GM18526 (cell line): ENCODE measurements around the gene PSMD9.

Experiments used
- POLR2A ChIP-seq: IDR thresholded peaks from 3 replicates; pipeline ENCODE4 v1.6.1; 2011; ENCODE audit not compliant: insufficient read length; ENCODE audit errors: extremely low read depth

PSMD9 gene

DNA sequence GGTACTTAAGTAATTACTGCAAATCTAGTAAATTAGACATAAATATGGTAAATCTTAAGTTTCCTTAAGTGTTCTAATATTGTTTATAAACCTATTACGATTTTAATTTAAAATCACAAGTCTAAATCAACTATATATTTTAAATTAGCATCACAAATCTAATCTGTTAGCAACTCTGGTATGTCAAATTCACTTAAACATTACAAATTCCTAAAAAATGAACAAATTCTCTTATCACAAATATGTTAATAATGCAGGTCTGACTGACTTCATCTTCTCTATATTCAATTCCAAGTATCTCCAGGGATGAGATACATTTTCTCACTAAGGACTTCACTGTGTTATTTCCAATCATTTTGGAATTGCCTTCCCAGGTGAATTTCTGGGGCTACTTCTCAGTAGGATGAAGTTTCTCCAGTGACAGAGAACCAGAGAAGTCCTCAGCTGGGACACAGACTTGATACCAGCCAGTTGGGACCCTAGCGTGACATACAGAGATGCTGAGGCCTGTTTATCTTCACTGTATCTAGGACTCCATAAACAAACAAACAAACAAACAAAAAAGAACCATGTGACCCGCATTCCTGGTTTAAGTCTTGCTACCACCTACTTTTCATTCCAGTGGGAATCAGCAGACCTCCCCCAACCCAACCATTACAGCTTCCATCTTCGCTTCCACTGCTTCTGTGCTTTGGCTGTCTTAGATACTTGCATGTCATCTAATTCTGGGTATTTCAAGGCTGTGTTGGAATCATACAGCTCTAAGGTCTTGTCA lies 51.6 kb downstream of the PSMD9 start:
- no peak for TF ChIP-seq POLR2A

DNA sequence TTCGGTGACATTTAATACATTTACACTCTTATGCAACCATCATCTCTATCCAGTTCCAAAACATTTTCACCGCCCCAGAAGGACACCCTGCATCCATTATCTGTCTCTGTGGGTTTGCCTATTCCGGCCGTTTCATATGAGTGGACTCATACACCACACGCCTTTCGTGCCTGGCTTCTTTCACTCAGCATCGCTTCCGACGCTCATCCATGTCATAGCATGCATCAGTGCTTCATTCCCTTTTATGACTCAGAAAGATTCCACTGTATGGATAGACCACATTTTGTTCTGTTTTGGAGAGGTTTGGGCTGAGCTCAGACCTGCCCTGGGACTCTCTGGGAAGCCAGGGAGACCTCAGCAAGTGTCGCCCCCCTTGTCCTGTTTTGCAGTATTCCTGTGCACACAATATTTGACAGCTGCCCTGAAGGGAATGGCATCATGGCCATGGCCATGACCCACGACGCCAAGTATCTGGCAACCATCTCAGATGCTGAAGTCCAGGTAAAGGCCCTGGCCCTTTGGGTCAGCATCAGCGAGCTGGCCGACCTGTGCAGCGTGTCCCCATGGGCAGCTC lies 53.6 kb downstream of the PSMD9 start:
- TF ChIP-seq POLR2A: no peak

DNA sequence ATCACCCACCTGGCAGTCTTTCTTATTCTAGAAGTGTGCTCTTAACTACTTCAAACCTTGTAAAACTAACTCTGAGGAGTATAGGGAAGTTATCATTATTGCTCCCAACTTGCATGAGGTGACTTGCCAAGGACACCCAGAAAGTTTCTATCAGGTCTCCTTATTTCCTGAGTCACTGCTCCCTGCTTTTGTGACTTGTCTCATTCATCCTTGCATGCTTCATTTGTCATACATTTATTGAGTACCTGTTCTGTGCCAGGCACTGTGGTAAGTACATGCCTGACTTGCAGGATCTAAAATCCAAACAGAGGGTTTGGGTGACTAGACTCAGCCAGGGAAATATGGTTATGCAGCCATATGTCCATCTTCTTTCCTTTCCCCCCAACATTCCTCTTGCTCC lies 55.3 kb downstream of the PSMD9 start:
- no peak for TF ChIP-seq POLR2A

DNA sequence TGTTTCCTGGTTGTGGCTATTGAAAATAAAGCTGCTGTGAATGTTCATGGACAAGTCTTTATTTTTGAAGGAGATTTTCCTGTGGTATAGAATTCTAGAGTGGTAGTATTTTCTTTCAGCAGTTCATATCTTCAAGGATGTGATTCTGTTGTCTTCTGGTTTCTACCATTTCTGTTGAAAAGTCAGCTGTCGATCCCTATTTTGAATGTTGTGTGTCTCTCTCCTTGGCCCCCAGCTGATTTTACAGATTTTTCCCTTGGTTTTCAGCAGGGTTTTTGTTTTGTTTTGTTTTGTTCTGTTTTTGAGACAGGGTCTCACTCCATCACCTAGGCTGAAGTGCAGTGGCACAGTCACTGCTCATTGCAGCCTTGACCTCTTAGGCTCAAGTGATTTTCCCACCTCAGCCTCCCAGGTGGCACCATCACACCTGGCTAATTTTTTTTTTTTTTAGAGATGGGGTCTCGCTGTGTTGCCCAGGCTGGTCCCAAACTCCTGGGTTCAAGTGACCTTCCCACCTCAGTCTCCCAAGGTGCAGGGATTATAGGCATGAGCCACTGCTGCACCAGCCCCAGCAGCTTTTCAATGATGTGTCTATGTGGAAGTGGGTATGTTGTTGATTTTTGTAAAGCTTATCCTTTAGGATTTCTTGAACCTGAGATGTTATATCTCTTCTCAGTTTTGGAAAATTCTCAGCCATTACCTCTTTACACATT lies 57.9 kb downstream of the PSMD9 start:
- TF ChIP-seq POLR2A: no peak

DNA sequence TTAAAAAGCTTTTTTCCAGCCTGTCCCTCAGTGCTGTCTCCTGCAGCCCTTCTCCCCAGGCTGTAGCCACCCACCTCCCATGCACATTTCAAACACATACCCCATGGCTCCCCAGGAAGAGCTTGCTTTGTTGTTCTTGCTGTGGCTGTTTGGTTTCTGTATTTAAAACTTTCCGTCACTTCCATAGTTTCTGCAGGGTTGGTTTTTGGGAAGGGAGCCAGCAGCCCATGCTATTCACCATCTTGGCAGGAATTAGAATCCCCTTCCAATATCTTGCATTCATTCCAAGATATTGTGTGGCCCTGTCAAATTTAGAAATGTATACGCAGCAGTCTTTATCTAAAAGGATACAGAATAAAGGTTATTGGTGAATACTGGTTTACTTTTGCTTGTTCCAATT lies 59.4 kb downstream of the PSMD9 start:
- TF ChIP-seq POLR2A: no peak

DNA sequence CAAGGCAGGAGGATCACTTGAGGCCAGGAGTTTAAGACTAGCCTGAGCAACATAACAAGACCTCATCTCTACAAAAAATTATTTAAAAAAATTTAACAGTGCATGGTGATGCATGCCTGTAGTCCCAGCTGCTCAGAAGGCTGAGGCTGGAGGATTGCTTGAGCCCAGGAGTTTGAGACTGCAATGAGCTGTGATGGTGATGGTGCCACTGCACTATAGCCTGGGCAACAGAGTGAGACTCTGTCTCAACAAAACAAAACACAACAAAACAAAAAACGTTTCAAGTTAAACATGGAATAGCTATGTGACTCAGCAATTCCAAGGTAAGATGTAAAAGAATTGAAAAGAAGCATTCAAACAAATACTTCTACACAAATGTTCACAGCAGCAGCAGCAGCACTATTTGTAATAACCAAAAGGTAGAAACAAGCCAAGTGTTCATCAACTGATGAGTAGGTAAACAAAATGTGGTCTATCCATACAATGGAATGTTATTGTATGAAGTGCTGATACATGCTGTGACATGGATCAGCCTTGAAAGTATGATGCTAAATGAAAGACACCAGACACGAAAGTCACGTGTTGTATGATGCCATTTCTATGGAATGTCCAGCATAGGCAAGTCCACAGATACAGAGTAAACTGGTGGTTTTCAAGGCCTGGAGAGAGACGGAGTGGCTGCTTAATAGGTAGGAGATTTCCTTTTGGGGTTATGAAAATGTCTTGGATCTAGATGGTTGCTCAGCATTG lies 61.2 kb downstream of the PSMD9 start:
- no peak for TF ChIP-seq POLR2A

DNA sequence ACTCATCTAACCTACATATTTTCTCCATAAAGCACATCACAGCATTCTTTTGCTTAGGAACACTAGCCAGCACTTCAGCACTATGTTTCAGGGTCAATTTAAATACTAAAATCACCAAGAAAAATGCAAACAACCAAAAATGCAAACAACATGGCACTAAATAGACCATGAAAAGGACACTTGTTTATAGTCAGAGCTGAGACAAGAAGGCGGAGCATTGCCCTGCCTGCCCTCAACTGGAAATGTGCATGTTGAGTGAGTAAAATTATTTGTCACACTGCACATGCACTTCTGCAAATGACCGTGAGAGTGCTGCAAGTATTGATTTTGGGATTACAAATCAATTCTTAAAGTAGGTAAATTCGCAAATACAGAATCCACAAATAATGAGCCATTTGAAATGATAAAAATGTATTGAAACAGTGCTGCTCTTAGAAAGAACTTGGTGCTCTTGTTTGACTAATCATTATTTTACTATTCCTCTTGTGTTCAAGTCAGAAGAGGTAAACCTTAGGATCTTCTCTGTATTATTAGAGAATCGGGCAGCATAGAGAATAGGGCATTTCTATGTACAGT lies 64.6 kb downstream of the PSMD9 start:
- no peak for TF ChIP-seq POLR2A

DNA sequence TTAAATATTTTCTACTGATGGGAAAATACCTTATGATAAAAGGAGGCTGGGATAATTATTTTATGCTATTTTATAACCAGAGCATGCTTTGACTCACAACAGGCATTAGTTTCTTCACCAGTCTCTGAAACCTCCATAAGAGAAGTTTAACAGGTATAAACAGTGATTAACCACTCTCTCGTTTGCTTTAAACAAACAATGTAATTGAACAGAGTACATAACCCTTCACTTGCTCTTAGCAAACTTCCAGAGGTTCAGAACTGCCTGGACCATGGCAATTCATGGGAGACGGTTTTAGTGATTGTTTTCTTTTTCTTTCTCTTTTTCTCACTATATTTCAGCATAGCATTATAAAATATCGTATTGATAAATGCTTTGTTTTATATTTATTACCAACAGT lies 65.1 kb downstream of the PSMD9 start:
- no peak for TF ChIP-seq POLR2A

DNA sequence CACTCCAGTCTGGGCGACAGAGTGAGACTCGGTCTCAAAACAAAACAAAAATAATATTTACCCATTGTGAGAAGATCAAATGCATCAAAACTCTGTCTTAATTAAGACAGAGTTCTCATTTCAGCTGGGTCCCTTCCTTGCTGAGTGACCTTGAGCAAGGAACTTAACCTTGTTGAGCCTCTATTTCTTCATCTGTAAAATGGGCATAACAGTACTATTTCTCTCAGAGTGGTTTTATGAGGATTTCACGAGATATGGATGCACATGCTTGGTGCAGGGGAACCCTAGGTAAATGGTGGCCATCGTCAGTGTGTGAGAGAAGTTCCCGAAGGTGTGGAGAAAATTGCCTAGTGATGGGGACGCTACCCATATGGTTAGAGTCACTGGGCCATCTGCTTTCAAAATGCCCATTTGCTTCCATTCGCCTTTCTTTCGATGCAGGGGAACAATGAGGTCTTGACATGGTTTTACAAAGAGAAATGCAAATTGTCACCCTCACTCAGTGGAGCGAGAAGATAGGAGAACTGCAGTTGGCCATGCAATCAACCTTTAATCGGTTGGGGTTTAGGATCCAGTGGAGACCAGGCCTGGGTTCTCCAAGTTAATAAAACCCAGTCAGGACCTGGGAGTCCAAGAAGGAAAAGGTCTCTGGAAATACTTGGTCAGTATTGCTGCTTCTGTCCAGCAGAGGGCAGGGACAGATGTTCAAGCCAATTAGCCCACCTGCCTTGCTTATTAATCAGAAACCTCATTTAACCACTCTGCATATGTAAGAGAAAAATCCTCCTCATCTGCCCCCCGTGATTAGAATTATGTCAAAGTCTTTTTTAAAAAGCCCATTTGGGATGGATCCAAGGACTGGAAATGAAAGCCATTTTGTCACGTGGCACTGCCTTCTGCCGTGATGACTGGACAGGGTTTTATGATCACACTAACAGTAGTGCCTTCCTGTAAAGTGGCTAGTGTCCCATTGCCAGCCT lies 67.0 kb downstream of the PSMD9 start:
- TF ChIP-seq POLR2A: no peak

DNA sequence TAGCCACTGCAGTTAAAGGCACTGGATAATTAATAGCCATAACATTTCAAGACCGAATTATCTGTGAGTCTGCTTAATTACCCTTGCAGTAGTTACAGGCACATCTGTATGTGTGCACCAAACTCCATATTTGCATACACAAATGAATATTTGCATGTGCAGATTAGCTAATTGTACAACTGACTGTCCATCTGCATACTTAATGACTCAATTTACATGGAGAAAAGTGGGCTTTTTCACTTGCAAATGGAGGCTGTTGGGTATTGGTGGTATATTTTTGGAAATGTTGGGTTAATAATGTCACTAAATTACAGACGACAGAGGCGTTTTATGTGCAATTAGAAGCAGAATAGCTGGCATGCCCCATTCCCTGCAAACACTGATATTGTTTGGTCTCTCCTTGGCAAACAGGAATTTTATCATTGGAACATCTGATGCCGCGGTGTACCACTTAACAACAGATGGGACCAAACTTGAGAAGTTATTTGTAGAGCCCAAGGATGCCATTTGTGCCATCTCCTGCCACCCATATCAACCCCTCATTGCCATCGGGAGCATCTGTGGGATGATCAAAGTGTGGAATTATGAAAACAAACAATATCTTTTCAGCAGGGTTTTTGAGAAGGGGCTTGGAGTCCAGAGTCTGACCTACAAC lies 69.4 kb downstream of the PSMD9 start:
- no peak for TF ChIP-seq POLR2A

DNA sequence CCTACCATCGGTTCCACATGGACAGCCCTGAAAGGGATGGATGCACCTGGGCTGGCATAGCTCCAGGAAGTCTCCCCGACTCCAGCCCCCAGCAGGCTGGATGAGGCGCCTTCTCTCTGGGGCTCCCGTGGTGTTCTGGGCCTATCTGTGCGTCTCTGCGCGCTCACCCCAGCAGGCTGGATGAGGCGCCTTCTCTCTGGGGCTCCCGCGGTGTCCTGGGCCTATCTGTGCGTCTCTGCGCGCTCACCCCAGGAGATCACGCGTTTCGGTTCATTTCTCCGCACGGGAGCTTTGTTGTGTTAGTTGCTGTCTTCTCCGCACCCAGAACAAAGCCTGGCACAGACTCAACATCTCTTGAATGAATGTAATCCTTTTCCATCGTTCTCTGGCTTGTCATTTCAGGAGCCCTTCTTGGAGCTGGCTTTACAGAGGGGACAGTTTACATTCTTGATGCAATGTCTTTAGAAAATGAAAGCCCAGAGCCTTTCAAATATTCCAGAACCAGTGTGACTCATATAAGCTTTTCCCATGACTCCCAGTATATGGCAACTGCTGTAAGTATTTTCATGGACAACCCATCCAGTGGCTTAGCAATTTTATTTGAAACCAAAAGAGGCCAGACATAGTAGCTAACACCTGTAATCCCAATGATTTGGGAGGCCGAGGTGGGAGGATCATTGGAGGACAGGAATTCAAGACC lies 70.1 kb downstream of the PSMD9 start:
- TF ChIP-seq POLR2A: no peak

DNA sequence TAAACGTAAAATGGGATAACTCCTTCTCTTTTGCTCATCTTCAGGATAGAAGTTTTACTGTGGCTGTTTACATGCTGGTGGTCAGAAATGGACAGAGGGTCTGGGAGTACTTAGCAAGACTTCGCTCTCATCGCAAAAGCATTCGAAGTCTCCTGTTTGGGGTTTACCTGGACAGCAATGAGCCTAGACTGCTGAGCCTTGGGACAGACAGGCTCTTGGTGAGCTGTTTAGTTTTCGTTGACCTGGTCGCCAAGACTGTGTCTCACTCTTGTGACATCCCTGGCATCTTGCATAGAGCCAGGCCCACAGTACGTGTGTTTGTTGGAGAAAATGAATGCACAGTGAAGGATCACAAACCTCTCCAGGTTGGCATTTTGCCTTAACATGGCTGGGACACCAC lies 72.0 kb downstream of the PSMD9 start:
- no peak for TF ChIP-seq POLR2A
